ENCODE results near the gene OR51V1.

The OR51V1 gene

GRCh38 chr11:5210376-5210885 lies 9.9 kb upstream of the OR51V1 start:
- H3K27ac ChIP-seq (ENCODE audit: low read depth, low read length) = no peak overlapping the region
- H3K27me3 ChIP-seq (ENCODE audit: insufficient read depth, low read length) = no peaks in the 10 kb centered on the region
- no peak overlapping the region for H2AFZ ChIP-seq (ENCODE audit: low read length, unreplicated experiment)
- no peaks in the 10 kb centered on the region for H3K4me1 ChIP-seq (ENCODE audit: control insufficient read depth, insufficient read depth, low read length, unreplicated experiment)
- H3K36me3 ChIP-seq (ENCODE audit: insufficient read depth, low read length) = no peaks in the 10 kb centered on the region
- no peaks in the 10 kb centered on the region for H3K79me2 ChIP-seq (ENCODE audit: control insufficient read depth, insufficient read depth, low read length, unreplicated experiment)
- no peak overlapping the region for H3K4me3 ChIP-seq (ENCODE audit: low read depth, low read length)

DNA sequence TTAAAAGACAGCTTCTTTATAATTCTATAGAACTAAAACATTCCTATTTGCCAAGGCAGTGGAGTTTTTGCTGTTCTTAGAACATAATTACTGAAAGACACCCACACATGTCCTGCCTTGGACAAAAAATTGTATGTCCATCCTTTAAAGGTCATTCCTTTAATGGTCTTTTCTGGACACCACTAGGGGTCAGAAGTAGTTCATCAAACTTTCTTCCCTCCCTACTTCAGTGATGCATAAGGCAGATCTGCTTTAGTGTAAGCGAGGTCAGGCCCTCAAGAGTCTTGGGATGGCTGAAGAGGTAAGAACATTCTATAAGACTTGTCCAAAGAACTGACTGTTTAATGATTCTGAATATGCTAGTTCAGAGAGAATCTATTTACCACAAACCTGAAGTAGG lies 4.3 kb upstream of the OR51V1 start:
- Histone ChIP-seq H3K27ac (ENCODE audit: low read depth, low read length) (no peak overlapping the region), H3K27me3 (ENCODE audit: insufficient read depth, low read length) (no peaks in the 10 kb centered on the region), H2AFZ (ENCODE audit: low read length, unreplicated experiment) (no peak overlapping the region), H3K36me3 (ENCODE audit: insufficient read depth, low read length) (no peaks in the 10 kb centered on the region), H3K79me2 (ENCODE audit: control insufficient read depth, insufficient read depth, low read length, unreplicated experiment) (no peaks in the 10 kb centered on the region), H3K4me3 (ENCODE audit: low read depth, low read length) (no peak overlapping the region), H3K4me1 (ENCODE audit: control insufficient read depth, insufficient read depth, low read length, unreplicated experiment) (no peaks in the 10 kb centered on the region)

DNA sequence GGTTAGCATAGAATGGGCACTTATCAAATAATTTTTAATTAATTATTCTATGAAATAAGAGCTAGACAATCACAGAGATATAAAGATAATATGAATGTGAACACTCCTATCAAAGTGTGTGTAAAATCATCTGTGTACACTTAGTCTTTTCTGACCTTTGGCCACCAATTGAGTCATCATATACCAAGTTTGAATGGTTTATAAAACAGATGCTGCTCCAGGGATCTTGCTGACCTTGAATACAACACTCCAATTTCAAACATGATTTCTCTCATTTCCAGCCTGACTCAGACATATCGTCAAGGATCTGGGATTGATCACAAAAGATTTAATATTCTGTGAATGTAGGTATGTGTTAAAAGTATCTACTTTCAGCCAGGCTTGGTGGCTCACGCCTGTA lies 2.9 kb upstream of the OR51V1 start:
- Histone ChIP-seq H3K4me3 (ENCODE audit: low read depth, low read length) (no peak overlapping the region), H3K36me3 (ENCODE audit: insufficient read depth, low read length) (no peaks in the 10 kb centered on the region), H3K4me1 (ENCODE audit: control insufficient read depth, insufficient read depth, low read length, unreplicated experiment) (no peaks in the 10 kb centered on the region), H3K79me2 (ENCODE audit: control insufficient read depth, insufficient read depth, low read length, unreplicated experiment) (no peaks in the 10 kb centered on the region), H3K27ac (ENCODE audit: low read depth, low read length) (no peak overlapping the region), H3K27me3 (ENCODE audit: insufficient read depth, low read length) (no peaks in the 10 kb centered on the region), H2AFZ (ENCODE audit: low read length, unreplicated experiment) (no peak overlapping the region)

DNA sequence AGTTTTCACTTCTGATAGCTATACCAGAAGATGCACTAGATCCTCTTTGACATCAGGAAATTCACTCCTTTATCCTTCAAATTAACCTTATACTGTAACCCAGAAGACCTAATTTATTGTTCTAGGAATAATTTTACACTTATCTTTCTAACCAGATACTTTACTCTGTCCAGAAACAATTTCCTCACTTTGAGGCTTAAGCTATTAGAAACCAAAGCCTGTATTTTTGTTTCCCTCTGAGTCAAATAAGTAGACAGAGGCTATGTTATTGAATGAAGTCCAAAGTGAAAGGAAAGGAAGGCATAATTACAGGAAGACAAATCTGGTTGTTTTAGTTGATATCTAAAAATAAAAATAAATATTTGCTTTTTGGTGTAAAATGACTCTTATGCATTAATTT lies 2.2 kb downstream of the OR51V1 start:
- Histone ChIP-seq H3K4me1 (ENCODE audit: control insufficient read depth, insufficient read depth, low read length, unreplicated experiment) (no peaks in the 10 kb centered on the region), H3K36me3 (ENCODE audit: insufficient read depth, low read length) (no peaks in the 10 kb centered on the region), H3K27ac (ENCODE audit: low read depth, low read length) (no peak overlapping the region), H3K79me2 (ENCODE audit: control insufficient read depth, insufficient read depth, low read length, unreplicated experiment) (no peaks in the 10 kb centered on the region), H3K4me3 (ENCODE audit: low read depth, low read length) (no peak overlapping the region), H3K27me3 (ENCODE audit: insufficient read depth, low read length) (no peaks in the 10 kb centered on the region), H2AFZ (ENCODE audit: low read length, unreplicated experiment) (no peak overlapping the region)

GRCh38 chr11:5197536-5197935 lies 2.9 kb downstream of the OR51V1 start:
- Histone ChIP-seq H3K4me3 (ENCODE audit: low read depth, low read length) (no peak overlapping the region), H3K36me3 (ENCODE audit: insufficient read depth, low read length) (no peaks in the 10 kb centered on the region), H3K4me1 (ENCODE audit: control insufficient read depth, insufficient read depth, low read length, unreplicated experiment) (no peaks in the 10 kb centered on the region), H3K79me2 (ENCODE audit: control insufficient read depth, insufficient read depth, low read length, unreplicated experiment) (no peaks in the 10 kb centered on the region), H3K27me3 (ENCODE audit: insufficient read depth, low read length) (no peaks in the 10 kb centered on the region), H3K27ac (ENCODE audit: low read depth, low read length) (no peak overlapping the region), H2AFZ (ENCODE audit: low read length, unreplicated experiment) (no peak overlapping the region)

- Histone ChIP-seq H2AFZ (ENCODE audit: low read length, unreplicated experiment) (no peak overlapping the region), H3K4me1 (ENCODE audit: control insufficient read depth, insufficient read depth, low read length, unreplicated experiment) (no peaks in the 10 kb centered on the region), H3K4me3 (ENCODE audit: low read depth, low read length) (no peak overlapping the region), H3K27ac (ENCODE audit: low read depth, low read length) (no peak overlapping the region), H3K79me2 (ENCODE audit: control insufficient read depth, insufficient read depth, low read length, unreplicated experiment) (no peaks in the 10 kb centered on the region), H3K27me3 (ENCODE audit: insufficient read depth, low read length) (no peaks in the 10 kb centered on the region), H3K36me3 (ENCODE audit: insufficient read depth, low read length) (no peaks in the 10 kb centered on the region)
Measured at GRCh38 chr11:5196731-5197130, 3.8 kb downstream of the OR51V1 start.

DNA sequence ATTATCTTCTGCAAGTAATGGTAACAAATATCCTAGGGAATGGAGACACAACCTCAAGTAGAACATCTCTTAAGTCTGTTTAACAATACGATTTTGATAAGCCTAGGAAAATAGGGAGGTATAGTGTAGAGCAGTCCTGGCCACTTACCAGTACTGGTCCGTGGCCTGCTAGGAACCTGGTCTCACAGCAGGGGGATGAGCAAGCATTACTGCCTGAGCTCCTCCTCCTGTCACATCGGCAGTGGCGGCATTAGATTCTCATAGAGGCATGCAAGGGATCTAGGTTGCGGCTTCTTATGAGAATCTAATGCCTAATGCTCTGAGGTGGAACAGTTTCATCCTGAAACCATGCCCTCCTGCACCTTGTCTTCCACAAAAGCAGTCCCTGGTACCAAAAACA lies 4.4 kb downstream of the OR51V1 start:
- no peak overlapping the region for H3K27ac ChIP-seq (ENCODE audit: low read depth, low read length)
- H2AFZ ChIP-seq (ENCODE audit: low read length, unreplicated experiment) = no peak overlapping the region

GRCh38 chr11:5192738-5193137 lies 7.7 kb downstream of the OR51V1 start:
- Histone ChIP-seq H3K27me3 (ENCODE audit: insufficient read depth, low read length) (no peaks in the 10 kb centered on the region), H3K27ac (ENCODE audit: low read depth, low read length) (no peak overlapping the region), H3K36me3 (ENCODE audit: insufficient read depth, low read length) (no peaks in the 10 kb centered on the region), H3K79me2 (ENCODE audit: control insufficient read depth, insufficient read depth, low read length, unreplicated experiment) (no peaks in the 10 kb centered on the region), H3K4me1 (ENCODE audit: control insufficient read depth, insufficient read depth, low read length, unreplicated experiment) (no peaks in the 10 kb centered on the region), H2AFZ (ENCODE audit: low read length, unreplicated experiment) (no peak overlapping the region), H3K4me3 (ENCODE audit: low read depth, low read length) (no peak overlapping the region)

More for the DNA sequence above, 4.4 kb downstream of the OR51V1 start:
- Histone ChIP-seq H3K27me3 (ENCODE audit: insufficient read depth, low read length) (no peaks in the 10 kb centered on the region), H3K4me1 (ENCODE audit: control insufficient read depth, insufficient read depth, low read length, unreplicated experiment) (no peaks in the 10 kb centered on the region), H3K36me3 (ENCODE audit: insufficient read depth, low read length) (no peaks in the 10 kb centered on the region), H3K4me3 (ENCODE audit: low read depth, low read length) (no peak overlapping the region), H3K79me2 (ENCODE audit: control insufficient read depth, insufficient read depth, low read length, unreplicated experiment) (no peaks in the 10 kb centered on the region)

DNA sequence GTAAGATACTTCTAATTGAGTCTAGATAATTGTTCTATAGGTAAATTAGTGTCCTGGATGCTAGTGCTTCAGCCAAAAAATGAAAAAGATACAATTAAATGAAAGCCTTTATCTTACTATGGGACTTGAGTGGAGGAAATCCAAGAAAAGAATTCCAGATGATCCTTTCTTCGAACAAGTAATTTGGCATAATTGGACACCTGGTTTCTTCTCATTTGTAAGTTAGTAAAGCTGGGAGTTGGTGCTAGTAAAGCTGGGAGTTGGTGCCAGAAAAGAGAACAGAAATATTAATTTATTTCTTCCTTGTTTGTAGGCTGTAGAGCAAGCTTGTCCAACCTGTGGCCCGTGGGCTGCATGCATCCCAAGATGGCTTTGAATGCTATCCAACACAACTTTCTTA lies 12.3 kb downstream of the OR51V1 start:
- Histone ChIP-seq H2AFZ (ENCODE audit: low read length, unreplicated experiment) (no peak overlapping the region), H3K79me2 (ENCODE audit: control insufficient read depth, insufficient read depth, low read length, unreplicated experiment) (no peaks in the 10 kb centered on the region), H3K4me3 (ENCODE audit: low read depth, low read length) (no peak overlapping the region), H3K27me3 (ENCODE audit: insufficient read depth, low read length) (no peaks in the 10 kb centered on the region), H3K36me3 (ENCODE audit: insufficient read depth, low read length) (no peaks in the 10 kb centered on the region), H3K27ac (ENCODE audit: low read depth, low read length) (no peak overlapping the region), H3K4me1 (ENCODE audit: control insufficient read depth, insufficient read depth, low read length, unreplicated experiment) (no peaks in the 10 kb centered on the region)

DNA sequence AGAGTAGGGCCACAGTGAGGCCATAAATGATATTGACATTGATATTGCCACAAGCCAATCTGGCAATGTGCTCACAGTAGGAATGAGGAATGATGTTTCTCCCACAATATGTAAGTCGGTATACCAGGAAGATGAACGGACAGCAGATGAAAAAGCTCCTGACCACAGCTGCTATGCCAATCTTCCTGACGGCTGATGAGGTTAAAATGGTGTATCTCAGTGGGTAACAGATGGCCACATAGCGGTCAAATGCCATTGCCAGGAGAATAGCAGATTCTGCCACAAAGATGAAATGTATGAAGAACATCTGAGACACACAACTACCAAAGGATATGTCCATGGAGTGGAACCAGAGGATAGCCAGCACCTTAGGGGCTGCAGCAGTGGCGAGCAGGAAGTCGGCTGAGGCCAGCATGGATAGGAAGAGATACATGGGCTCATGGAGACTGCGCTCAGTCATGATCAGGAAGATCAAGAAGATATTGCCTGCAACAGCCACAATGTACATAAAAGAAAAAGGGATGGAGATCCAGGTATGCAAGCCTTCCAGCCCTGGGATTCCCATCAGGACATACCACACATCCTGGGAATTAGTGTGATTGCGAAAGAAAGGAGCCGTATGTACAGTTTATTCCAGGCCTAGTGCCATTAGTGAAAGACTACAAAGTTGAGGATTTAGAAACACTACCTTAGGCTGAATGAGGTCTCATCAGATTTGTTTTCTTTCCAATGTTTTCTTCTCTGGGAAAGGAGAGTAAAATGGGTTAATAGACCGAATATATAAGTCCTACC lies 22.2 kb downstream of the OR51V1 start:
- Histone ChIP-seq H3K27me3 (ENCODE audit: insufficient read depth, low read length) (no peaks in the 10 kb centered on the region), H3K27ac (ENCODE audit: low read depth, low read length) (no peak overlapping the region), H2AFZ (ENCODE audit: low read length, unreplicated experiment) (no peak overlapping the region), H3K79me2 (ENCODE audit: control insufficient read depth, insufficient read depth, low read length, unreplicated experiment) (no peaks in the 10 kb centered on the region), H3K4me1 (ENCODE audit: control insufficient read depth, insufficient read depth, low read length, unreplicated experiment) (no peaks in the 10 kb centered on the region), H3K36me3 (ENCODE audit: insufficient read depth, low read length) (no peaks in the 10 kb centered on the region), H3K4me3 (ENCODE audit: low read depth, low read length) (no peak overlapping the region)

GRCh38 chr11:5174934-5175333 lies 25.5 kb downstream of the OR51V1 start:
- Histone ChIP-seq H2AFZ (ENCODE audit: low read length, unreplicated experiment) (no peak overlapping the region), H3K79me2 (ENCODE audit: control insufficient read depth, insufficient read depth, low read length, unreplicated experiment) (no peaks in the 10 kb centered on the region), H3K36me3 (ENCODE audit: insufficient read depth, low read length) (no peaks in the 10 kb centered on the region), H3K27me3 (ENCODE audit: insufficient read depth, low read length) (peaks cover 6% of the 10 kb centered on the region; the same call in 1 of the 2 replicates), H3K27ac (ENCODE audit: low read depth, low read length) (no peak overlapping the region), H3K4me3 (ENCODE audit: low read depth, low read length) (no peak overlapping the region), H3K4me1 (ENCODE audit: control insufficient read depth, insufficient read depth, low read length, unreplicated experiment) (no peaks in the 10 kb centered on the region)
